SU-DHL-6 (cell line): Measurements from ENCODE around the gene LAPTM4A.

Source experiments
- H2AFZ ChIP-seq: fragments of 200-600 bp; sonication (generic); 2 replicates; pipeline ENCODE4 v1.6.1; 2014; ENCODE audit warnings: low read depth, mild to moderate bottlenecking, moderate library complexity, mixed read lengths, antibody characterized with exemption, low read length; ENCODE audit not compliant: severe bottlenecking
- H3F3A ChIP-seq: fragments of 200-600 bp; shearing (Covaris generic); 2 replicates; pipeline ENCODE4 v1.6.0; 2016; ENCODE audit warnings: antibody characterized with exemption, mild to moderate bottlenecking; ENCODE audit not compliant: insufficient read depth
- H3K27ac ChIP-seq: fragments of 200-600 bp; sonication (generic); 2 replicates; pipeline ENCODE4 v1.5.1; 2016; ENCODE audit warnings: low read depth, mild to moderate bottlenecking, low read length, moderate library complexity, mixed read lengths
- H3K27me3 ChIP-seq: fragments of 200-600 bp; sonication (generic), shearing (Covaris generic); 2 replicates; pipeline ENCODE4 v1.6.0; 2014; ENCODE audit warnings: mild to moderate bottlenecking, low read length
- H3K36me3 ChIP-seq: fragments of 200-600 bp; sonication (generic); 2 replicates; pipeline ENCODE4 v1.6.1; 2014; ENCODE audit warnings: mild to moderate bottlenecking, low read length, mixed read lengths
- H3K4me2 ChIP-seq: fragments of 300-600, 200-600 bp; shearing (Covaris generic), sonication (generic); 2 replicates; pipeline ENCODE4 v1.6.0; 2014; ENCODE audit warnings: low read length, low read depth, mild to moderate bottlenecking; ENCODE audit not compliant: poor library complexity, severe bottlenecking
- H3K4me3 ChIP-seq: fragments of 200-600 bp; sonication (generic); 2 replicates; pipeline ENCODE4 v1.5.1; 2014; ENCODE audit warnings: antibody characterized with exemption, low read length, mild to moderate bottlenecking, mixed read lengths; ENCODE audit not compliant: insufficient read depth, poor library complexity, severe bottlenecking
- H3K79me2 ChIP-seq: fragments of 200-600 bp; sonication (generic); 2 replicates; pipeline ENCODE4 v1.6.1; 2014; ENCODE audit warnings: mild to moderate bottlenecking, low read length, moderate library complexity; ENCODE audit not compliant: insufficient read depth
- H3K9ac ChIP-seq: fragments of 200-600 bp; sonication (generic); 2 replicates; pipeline ENCODE4 v1.7.0; 2014; ENCODE audit warnings: mild to moderate bottlenecking, low read length
- H3K9me2 ChIP-seq: fragments of 200-600 bp; sonication (generic); replicated peaks from 2 replicates; pipeline ENCODE4 v1.6.1; 2014; ENCODE audit warnings: low read length; ENCODE audit not compliant: insufficient read depth
- H3K9me3 ChIP-seq: fragments of 200-600 bp; sonication (generic); 2 replicates; pipeline ENCODE4 v1.6.1; 2014; ENCODE audit warnings: low read length, mixed read lengths; ENCODE audit not compliant: insufficient read depth
- H4K20me1 ChIP-seq: fragments of 200-600 bp; sonication (generic); 2 replicates; pipeline ENCODE4 v1.6.1; 2014; ENCODE audit warnings: low read depth, mild to moderate bottlenecking, antibody characterized with exemption, low read length, moderate library complexity, mixed read lengths
- EZH2phosphoT487 ChIP-seq: fragments of 200-600 bp; sonication (generic), shearing (Covaris generic); conservative IDR thresholded peaks from 2 replicates; pipeline ENCODE4 v1.6.1; 2018; ENCODE audit warnings: mild to moderate bottlenecking, antibody characterized with exemption, low read length, moderate library complexity, mixed read lengths
- TF ChIP-seq, protein P1 (sequence below): fragments of 200-600 bp; sonication (generic); IDR thresholded peaks from one replicate; pipeline ENCODE4 v1.5.1; 2017; ENCODE audit warnings: antibody characterized with exemption, mild to moderate bottlenecking, low read length, moderate library complexity; ENCODE audit not compliant: insufficient read depth, poor library complexity, severe bottlenecking

The LAPTM4A gene

DNA sequence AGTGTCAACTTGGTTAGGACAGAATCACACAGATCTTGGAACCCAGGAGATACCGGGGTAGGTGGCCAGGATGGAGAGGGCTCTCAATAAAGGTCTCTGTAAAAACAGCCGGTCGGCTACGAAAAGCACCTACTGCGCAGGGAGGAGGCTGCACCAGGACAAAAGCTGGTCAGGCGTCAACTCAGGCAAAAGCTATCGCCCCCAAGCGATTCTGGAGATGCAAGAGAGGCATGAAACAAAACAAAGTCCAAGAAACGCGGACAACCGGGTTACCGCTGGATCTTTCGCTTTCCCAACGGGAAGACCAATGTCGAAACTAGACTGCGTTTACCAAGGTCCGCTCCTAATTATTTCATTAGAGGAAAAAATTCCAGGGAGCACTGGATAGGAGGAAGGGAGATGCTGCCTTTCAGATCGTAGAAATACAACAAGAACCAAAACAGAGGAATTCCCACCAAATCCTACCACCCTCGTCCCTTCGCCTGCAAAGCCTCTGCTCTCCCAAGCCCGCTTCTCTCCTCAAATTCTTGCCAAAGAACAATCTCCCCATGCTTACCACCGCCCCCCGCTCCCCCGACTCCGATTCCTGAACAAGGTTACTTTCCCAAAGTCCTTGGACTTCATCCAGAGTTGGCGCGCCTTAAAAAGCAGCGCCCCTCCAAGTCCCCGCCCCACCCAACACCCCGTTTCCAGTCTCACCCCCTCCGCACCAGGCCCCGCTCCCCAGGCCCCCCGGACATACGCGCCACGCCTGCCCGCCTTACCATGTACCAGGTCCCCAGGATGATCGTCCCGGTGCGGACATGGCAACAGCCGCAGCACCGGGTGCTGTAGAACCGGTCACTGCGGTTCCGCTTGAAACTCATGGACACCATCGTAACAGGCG is 539 bp downstream of the LAPTM4A start:
- H2AFZ ChIP-seq, result peak overlapping the region; percentile 58
- peaks cover 7% of the 10 kb centered on the region; the same call in 1 of the 2 replicates for H4K20me1 ChIP-seq
- peak overlapping the region; percentile 73 for H3K9ac ChIP-seq
- no peaks in the 10 kb centered on the region for H3K27me3 ChIP-seq
- H3K4me3 ChIP-seq, result peak overlapping the region; percentile 82
- no peaks in the 10 kb centered on the region for H3K9me2 ChIP-seq
- no peaks in the 10 kb centered on the region for H3K9me3 ChIP-seq
- peak overlapping the region; percentile 82 for H3K4me2 ChIP-seq
- TF ChIP-seq EZH2phosphoT487, result no peak
- TF ChIP-seq, protein P1, sequence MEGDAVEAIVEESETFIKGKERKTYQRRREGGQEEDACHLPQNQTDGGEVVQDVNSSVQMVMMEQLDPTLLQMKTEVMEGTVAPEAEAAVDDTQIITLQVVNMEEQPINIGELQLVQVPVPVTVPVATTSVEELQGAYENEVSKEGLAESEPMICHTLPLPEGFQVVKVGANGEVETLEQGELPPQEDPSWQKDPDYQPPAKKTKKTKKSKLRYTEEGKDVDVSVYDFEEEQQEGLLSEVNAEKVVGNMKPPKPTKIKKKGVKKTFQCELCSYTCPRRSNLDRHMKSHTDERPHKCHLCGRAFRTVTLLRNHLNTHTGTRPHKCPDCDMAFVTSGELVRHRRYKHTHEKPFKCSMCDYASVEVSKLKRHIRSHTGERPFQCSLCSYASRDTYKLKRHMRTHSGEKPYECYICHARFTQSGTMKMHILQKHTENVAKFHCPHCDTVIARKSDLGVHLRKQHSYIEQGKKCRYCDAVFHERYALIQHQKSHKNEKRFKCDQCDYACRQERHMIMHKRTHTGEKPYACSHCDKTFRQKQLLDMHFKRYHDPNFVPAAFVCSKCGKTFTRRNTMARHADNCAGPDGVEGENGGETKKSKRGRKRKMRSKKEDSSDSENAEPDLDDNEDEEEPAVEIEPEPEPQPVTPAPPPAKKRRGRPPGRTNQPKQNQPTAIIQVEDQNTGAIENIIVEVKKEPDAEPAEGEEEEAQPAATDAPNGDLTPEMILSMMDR, result no peak
- H3K79me2 ChIP-seq, result peaks cover 48% of the 10 kb centered on the region
- no peaks in the 10 kb centered on the region for H3K36me3 ChIP-seq
- H3K27ac ChIP-seq, result peak overlapping the region; percentile 40
- no peaks in the 10 kb centered on the region for H3F3A ChIP-seq

DNA sequence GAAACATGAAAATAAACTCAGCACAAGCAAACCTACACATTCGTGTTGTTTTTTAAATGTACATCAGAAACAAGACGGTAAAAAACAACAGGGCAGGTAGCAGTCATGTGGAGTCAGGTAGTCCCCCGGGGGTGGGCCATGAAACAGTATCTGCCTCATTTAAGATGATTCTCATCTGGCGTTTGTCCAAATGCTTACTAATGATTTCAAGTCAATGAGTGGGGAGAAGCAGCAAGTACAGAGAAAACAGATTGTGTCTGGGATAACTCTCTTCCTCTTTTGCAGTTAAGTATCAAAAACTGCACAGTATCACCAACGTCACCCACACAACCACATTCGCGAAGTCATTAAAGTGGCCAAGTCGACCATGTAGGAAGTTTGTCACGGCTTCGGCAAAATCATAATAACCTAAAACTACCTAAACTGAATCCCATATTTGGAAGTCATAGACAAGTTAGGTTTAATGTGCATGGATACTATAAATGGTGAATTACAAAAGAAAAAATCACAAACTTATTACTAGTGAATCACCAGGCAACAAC is 1.3 kb downstream of the LAPTM4A start:
- peak overlapping the region; percentile 73 for H3K9ac ChIP-seq
- peaks cover 55% of the 10 kb centered on the region for H3K79me2 ChIP-seq
- no peaks in the 10 kb centered on the region for H3K9me3 ChIP-seq
- no peaks in the 10 kb centered on the region for H3K27me3 ChIP-seq
- no peaks in the 10 kb centered on the region for H3F3A ChIP-seq
- H2AFZ ChIP-seq, result no peak overlapping the region
- no peaks in the 10 kb centered on the region for H3K36me3 ChIP-seq
- H3K27ac ChIP-seq, result peak overlapping the region; percentile 40
- TF ChIP-seq, protein P1, result no peak
- no peak for TF ChIP-seq EZH2phosphoT487
- H3K4me3 ChIP-seq, result peak overlapping the region; percentile 82
- no peaks in the 10 kb centered on the region for H3K9me2 ChIP-seq
- H3K4me2 ChIP-seq, result peak overlapping the region; percentile 82
- H4K20me1 ChIP-seq, result peaks cover 7% of the 10 kb centered on the region; the same call in 1 of the 2 replicates

DNA sequence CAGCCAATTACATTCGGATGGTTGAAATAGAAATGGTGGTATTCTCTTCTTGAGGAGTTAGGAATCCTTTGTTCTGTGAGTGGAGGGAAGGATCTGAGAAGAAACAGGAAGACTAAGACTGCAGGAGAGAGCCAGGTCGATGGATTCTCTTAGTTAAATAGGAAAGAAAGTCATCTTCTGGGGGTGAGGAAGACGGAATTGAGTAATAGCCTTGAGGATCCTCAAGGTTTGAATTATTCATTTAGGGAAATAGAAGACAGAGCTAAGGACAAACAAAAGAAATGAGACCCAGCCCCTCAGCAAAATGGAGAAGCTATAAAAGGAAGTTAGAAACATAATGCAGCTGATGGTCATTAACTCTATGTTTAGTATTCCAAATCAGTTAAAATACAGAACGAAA is 1.8 kb downstream of the LAPTM4A start:
- Histone ChIP-seq H4K20me1 (peaks cover 7% of the 10 kb centered on the region; the same call in 1 of the 2 replicates), H3K79me2 (peaks cover 61% of the 10 kb centered on the region), H3K36me3 (no peaks in the 10 kb centered on the region), H2AFZ (no peak overlapping the region), H3K9ac (peak overlapping the region; percentile 73), H3K4me3 (peak overlapping the region; percentile 82), H3K27ac (peak overlapping the region; percentile 35; the same call in 1 of the 2 replicates), H3F3A (no peaks in the 10 kb centered on the region), H3K27me3 (no peaks in the 10 kb centered on the region), H3K9me2 (no peaks in the 10 kb centered on the region), H3K4me2 (peak overlapping the region; percentile 82), H3K9me3 (no peaks in the 10 kb centered on the region)
- TF ChIP-seq, protein P1, result no peak
- no peak for TF ChIP-seq EZH2phosphoT487
